WTC11 (cell line): ENCODE data around the gene TESK2. TPM values are rescaled to one million over a fixed set of nuclear protein-coding genes. Genes with fewer than 3 reads are reported as not detected.

ENCODE experiments used
- ATAC-seq: fragments of 200-7000 bp; cut with Tn5 transposase; 2 replicates; pipeline ENCODE4 v1.10.0; 2021; ENCODE audit warnings: mild to moderate bottlenecking, moderate library complexity
- CTCF ChIA-PET: fragments of 300-600 bp; sonication (Branson Sonifier 250); formaldehyde crosslinking; loops from one replicate; lab custom pipeline; 2021; ENCODE audit warnings: antibody characterized with exemption; lab: Charles Lee
- POLR2A ChIA-PET: fragments of 350-600 bp; sonication (Branson Sonifier 250); formaldehyde crosslinking; loops from one replicate; lab custom pipeline; 2021; ENCODE audit warnings: antibody characterized with exemption; lab: Charles Lee
- DNase-seq: peaks from one replicate; pipeline ENCODE4 v3.0.0; 2021; ENCODE audit warnings: low spot score
- H3K27ac Mint-ChIP-seq: 2 replicates; pipeline ENCODE4 v1.8.0; 2021; ENCODE audit warnings: mixed read lengths
- H3K27me3 Mint-ChIP-seq: 2 replicates; pipeline ENCODE4 v1.8.0; 2021; ENCODE audit warnings: low read depth, mild to moderate bottlenecking, moderate library complexity, mixed read lengths
- H3K36me3 Mint-ChIP-seq: 2 replicates; pipeline ENCODE4 v1.8.0; 2021; ENCODE audit warnings: mixed read lengths
- H3K4me1 Mint-ChIP-seq: 2 replicates; pipeline ENCODE4 v1.8.0; 2022; ENCODE audit warnings: mixed read lengths
- H3K4me3 Mint-ChIP-seq: 2 replicates; pipeline ENCODE4 v1.8.0; 2021; ENCODE audit warnings: mild to moderate bottlenecking, moderate library complexity, mixed read lengths
- H3K9me3 Mint-ChIP-seq: 2 replicates; pipeline ENCODE4 v1.8.0; 2021; ENCODE audit warnings: mixed read lengths
- CBFB ChIP-seq: sonication (generic); formaldehyde crosslinking; IDR thresholded peaks from 2 replicates; pipeline ENCODE4 v1.8.1; 2022; ENCODE audit warnings: mild to moderate bottlenecking, low read depth, missing genetic modification reagents
- E2F4 ChIP-seq: sonication (generic); formaldehyde crosslinking; IDR thresholded peaks from 2 replicates; pipeline ENCODE4 v1.8.1; 2022; ENCODE audit warnings: low read depth, mild to moderate bottlenecking, moderate library complexity, missing genetic modification reagents, borderline replicate concordance
- EMX1 ChIP-seq: fragments of 250-450 bp; sonication (Bioruptor Pico); IDR thresholded peaks from 2 replicates; pipeline ENCODE4 v1.8.0; 2021; ENCODE audit warnings: mild to moderate bottlenecking
- ETV6 ChIP-seq: sonication (generic); formaldehyde crosslinking; IDR thresholded peaks from 2 replicates; pipeline ENCODE4 v1.8.1; 2022; ENCODE audit warnings: mild to moderate bottlenecking, missing genetic modification reagents
- GABPB1 ChIP-seq: sonication (generic); formaldehyde crosslinking; IDR thresholded peaks from 2 replicates; pipeline ENCODE4 v1.8.1; 2023; ENCODE audit warnings: mild to moderate bottlenecking, missing genetic modification reagents
- HMGXB4 ChIP-seq: sonication (generic); formaldehyde crosslinking; IDR thresholded peaks from 2 replicates; pipeline ENCODE4 v1.8.1; 2023; ENCODE audit warnings: mild to moderate bottlenecking, moderate library complexity, missing genetic modification reagents
- NR1H2 ChIP-seq: sonication (generic); formaldehyde crosslinking; IDR thresholded peaks from 2 replicates; pipeline ENCODE4 v1.9.0; 2021; ENCODE audit warnings: mild to moderate bottlenecking, moderate library complexity, missing genetic modification reagents
- NR3C1 ChIP-seq: sonication (generic); formaldehyde crosslinking; conservative IDR thresholded peaks from 2 replicates; pipeline ENCODE4 v1.8.1; 2023; ENCODE audit warnings: low read depth, mild to moderate bottlenecking, missing genetic modification reagents
- PRRX2 ChIP-seq: fragments of 250-450 bp; sonication (Bioruptor Pico); IDR thresholded peaks from 2 replicates; pipeline ENCODE4 v1.8.0; 2021; ENCODE audit warnings: mild to moderate bottlenecking
- ZNF317 ChIP-seq: sonication (generic); formaldehyde crosslinking; IDR thresholded peaks from 2 replicates; pipeline ENCODE4 v1.8.1; 2023; ENCODE audit warnings: low read depth, mild to moderate bottlenecking, moderate library complexity, missing genetic modification reagents, borderline replicate concordance
- ZNF396 ChIP-seq: fragments of 250-450 bp; sonication (Bioruptor Pico); IDR thresholded peaks from 2 replicates; pipeline ENCODE4 v1.8.0; 2021; ENCODE audit warnings: mild to moderate bottlenecking, moderate library complexity, borderline replicate concordance
- total RNA-seq: library from RNA; stranded (reverse); gene quantifications from 3 replicates; pipeline ENCODE4 v1.2.3, GENCODE V29; 2021
- TF ChIP-seq, protein P1 (sequence below): sonication (generic); formaldehyde crosslinking; IDR thresholded peaks from 2 replicates; pipeline ENCODE4 v1.8.0; 2023; ENCODE audit warnings: missing genetic modification reagents, mild to moderate bottlenecking, borderline replicate concordance
- TF ChIP-seq, protein P2 (sequence below): sonication (generic); formaldehyde crosslinking; conservative IDR thresholded peaks from 2 replicates; pipeline ENCODE4 v1.8.1; 2023; ENCODE audit warnings: mild to moderate bottlenecking, low read depth, missing genetic modification reagents, moderate library complexity
- TF ChIP-seq, protein P3 (sequence below): sonication (generic); formaldehyde crosslinking; IDR thresholded peaks from 2 replicates; pipeline ENCODE4 v1.8.1; 2023; ENCODE audit warnings: mild to moderate bottlenecking, missing genetic modification reagents
- TF ChIP-seq, protein P4 (sequence below): fragments of 250-450 bp; sonication (Bioruptor Pico); IDR thresholded peaks from 2 replicates; pipeline ENCODE4 v1.9.0; 2021; ENCODE audit warnings: mild to moderate bottlenecking
- TF ChIP-seq, protein P5 (sequence below): sonication (generic); formaldehyde crosslinking; IDR thresholded peaks from 2 replicates; pipeline ENCODE4 v1.8.1; 2023; ENCODE audit warnings: mild to moderate bottlenecking, missing genetic modification reagents, moderate library complexity
- TF ChIP-seq, protein P6 (sequence below): sonication (generic); formaldehyde crosslinking; IDR thresholded peaks from 2 replicates; pipeline ENCODE4 v1.8.0; 2022; ENCODE audit warnings: mild to moderate bottlenecking, missing genetic modification reagents

Gene TESK2
- total RNA-seq, 1 experiment from 2014 or later: 13.3 TPM

- H3K4me3 Mint-ChIP-seq: no peak overlapping the region
- ATAC-seq: no peak
- H3K36me3 Mint-ChIP-seq: no peaks in the 10 kb centered on the region
- peaks cover 9% of the 10 kb centered on the region; the same call in 1 of the 2 replicates for H3K9me3 Mint-ChIP-seq
- TF ChIP-seq EMX1 (CRISPR knock-in tag) (no peak), ETV6 (CRISPR knock-in tag) (no peak), ZNF396 (CRISPR knock-in tag) (no peak), NR1H2 (CRISPR knock-in tag) (no peak), HMGXB4 (CRISPR knock-in tag) (no peak), PRRX2 (CRISPR knock-in tag) (no peak), E2F4 (CRISPR knock-in tag) (no peak), CBFB (CRISPR knock-in tag) (no peak), NR3C1 (CRISPR knock-in tag) (no peak), ZNF317 (CRISPR knock-in tag) (no peak), GABPB1 (CRISPR knock-in tag) (no peak)
- TF ChIP-seq, protein P1, sequence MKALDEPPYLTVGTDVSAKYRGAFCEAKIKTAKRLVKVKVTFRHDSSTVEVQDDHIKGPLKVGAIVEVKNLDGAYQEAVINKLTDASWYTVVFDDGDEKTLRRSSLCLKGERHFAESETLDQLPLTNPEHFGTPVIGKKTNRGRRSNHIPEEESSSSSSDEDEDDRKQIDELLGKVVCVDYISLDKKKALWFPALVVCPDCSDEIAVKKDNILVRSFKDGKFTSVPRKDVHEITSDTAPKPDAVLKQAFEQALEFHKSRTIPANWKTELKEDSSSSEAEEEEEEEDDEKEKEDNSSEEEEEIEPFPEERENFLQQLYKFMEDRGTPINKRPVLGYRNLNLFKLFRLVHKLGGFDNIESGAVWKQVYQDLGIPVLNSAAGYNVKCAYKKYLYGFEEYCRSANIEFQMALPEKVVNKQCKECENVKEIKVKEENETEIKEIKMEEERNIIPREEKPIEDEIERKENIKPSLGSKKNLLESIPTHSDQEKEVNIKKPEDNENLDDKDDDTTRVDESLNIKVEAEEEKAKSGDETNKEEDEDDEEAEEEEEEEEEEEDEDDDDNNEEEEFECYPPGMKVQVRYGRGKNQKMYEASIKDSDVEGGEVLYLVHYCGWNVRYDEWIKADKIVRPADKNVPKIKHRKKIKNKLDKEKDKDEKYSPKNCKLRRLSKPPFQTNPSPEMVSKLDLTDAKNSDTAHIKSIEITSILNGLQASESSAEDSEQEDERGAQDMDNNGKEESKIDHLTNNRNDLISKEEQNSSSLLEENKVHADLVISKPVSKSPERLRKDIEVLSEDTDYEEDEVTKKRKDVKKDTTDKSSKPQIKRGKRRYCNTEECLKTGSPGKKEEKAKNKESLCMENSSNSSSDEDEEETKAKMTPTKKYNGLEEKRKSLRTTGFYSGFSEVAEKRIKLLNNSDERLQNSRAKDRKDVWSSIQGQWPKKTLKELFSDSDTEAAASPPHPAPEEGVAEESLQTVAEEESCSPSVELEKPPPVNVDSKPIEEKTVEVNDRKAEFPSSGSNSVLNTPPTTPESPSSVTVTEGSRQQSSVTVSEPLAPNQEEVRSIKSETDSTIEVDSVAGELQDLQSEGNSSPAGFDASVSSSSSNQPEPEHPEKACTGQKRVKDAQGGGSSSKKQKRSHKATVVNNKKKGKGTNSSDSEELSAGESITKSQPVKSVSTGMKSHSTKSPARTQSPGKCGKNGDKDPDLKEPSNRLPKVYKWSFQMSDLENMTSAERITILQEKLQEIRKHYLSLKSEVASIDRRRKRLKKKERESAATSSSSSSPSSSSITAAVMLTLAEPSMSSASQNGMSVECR (CRISPR knock-in tag): no peak
- TF ChIP-seq, protein P2, sequence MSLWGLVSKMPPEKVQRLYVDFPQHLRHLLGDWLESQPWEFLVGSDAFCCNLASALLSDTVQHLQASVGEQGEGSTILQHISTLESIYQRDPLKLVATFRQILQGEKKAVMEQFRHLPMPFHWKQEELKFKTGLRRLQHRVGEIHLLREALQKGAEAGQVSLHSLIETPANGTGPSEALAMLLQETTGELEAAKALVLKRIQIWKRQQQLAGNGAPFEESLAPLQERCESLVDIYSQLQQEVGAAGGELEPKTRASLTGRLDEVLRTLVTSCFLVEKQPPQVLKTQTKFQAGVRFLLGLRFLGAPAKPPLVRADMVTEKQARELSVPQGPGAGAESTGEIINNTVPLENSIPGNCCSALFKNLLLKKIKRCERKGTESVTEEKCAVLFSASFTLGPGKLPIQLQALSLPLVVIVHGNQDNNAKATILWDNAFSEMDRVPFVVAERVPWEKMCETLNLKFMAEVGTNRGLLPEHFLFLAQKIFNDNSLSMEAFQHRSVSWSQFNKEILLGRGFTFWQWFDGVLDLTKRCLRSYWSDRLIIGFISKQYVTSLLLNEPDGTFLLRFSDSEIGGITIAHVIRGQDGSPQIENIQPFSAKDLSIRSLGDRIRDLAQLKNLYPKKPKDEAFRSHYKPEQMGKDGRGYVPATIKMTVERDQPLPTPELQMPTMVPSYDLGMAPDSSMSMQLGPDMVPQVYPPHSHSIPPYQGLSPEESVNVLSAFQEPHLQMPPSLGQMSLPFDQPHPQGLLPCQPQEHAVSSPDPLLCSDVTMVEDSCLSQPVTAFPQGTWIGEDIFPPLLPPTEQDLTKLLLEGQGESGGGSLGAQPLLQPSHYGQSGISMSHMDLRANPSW (CRISPR knock-in tag): no peak
- TF ChIP-seq, protein P3, sequence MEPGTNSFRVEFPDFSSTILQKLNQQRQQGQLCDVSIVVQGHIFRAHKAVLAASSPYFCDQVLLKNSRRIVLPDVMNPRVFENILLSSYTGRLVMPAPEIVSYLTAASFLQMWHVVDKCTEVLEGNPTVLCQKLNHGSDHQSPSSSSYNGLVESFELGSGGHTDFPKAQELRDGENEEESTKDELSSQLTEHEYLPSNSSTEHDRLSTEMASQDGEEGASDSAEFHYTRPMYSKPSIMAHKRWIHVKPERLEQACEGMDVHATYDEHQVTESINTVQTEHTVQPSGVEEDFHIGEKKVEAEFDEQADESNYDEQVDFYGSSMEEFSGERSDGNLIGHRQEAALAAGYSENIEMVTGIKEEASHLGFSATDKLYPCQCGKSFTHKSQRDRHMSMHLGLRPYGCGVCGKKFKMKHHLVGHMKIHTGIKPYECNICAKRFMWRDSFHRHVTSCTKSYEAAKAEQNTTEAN (CRISPR knock-in tag): no peak
- TF ChIP-seq, protein P4, sequence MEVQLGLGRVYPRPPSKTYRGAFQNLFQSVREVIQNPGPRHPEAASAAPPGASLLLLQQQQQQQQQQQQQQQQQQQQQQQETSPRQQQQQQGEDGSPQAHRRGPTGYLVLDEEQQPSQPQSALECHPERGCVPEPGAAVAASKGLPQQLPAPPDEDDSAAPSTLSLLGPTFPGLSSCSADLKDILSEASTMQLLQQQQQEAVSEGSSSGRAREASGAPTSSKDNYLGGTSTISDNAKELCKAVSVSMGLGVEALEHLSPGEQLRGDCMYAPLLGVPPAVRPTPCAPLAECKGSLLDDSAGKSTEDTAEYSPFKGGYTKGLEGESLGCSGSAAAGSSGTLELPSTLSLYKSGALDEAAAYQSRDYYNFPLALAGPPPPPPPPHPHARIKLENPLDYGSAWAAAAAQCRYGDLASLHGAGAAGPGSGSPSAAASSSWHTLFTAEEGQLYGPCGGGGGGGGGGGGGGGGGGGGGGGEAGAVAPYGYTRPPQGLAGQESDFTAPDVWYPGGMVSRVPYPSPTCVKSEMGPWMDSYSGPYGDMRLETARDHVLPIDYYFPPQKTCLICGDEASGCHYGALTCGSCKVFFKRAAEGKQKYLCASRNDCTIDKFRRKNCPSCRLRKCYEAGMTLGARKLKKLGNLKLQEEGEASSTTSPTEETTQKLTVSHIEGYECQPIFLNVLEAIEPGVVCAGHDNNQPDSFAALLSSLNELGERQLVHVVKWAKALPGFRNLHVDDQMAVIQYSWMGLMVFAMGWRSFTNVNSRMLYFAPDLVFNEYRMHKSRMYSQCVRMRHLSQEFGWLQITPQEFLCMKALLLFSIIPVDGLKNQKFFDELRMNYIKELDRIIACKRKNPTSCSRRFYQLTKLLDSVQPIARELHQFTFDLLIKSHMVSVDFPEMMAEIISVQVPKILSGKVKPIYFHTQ (CRISPR knock-in tag): no peak
- TF ChIP-seq, protein P5, sequence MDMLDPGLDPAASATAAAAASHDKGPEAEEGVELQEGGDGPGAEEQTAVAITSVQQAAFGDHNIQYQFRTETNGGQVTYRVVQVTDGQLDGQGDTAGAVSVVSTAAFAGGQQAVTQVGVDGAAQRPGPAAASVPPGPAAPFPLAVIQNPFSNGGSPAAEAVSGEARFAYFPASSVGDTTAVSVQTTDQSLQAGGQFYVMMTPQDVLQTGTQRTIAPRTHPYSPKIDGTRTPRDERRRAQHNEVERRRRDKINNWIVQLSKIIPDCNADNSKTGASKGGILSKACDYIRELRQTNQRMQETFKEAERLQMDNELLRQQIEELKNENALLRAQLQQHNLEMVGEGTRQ (CRISPR knock-in tag): no peak
- TF ChIP-seq, protein P6, sequence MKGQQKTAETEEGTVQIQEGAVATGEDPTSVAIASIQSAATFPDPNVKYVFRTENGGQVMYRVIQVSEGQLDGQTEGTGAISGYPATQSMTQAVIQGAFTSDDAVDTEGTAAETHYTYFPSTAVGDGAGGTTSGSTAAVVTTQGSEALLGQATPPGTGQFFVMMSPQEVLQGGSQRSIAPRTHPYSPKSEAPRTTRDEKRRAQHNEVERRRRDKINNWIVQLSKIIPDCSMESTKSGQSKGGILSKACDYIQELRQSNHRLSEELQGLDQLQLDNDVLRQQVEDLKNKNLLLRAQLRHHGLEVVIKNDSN (CRISPR knock-in tag): no peak
- DNase-seq: no peak
- H3K27me3 Mint-ChIP-seq: no peaks in the 10 kb centered on the region
- POLR2A ChIA-PET: no interaction called here
- CTCF ChIA-PET: interaction anchor here (0.5 to 0.6 kb wide), 2 partner anchors 144 to 698 kb away, joined by 3 to 4 read pairs; no protein-coding TSS in a partner anchor
- H3K27ac Mint-ChIP-seq: no peak overlapping the region
- H3K4me1 Mint-ChIP-seq: peaks cover 1% of the 10 kb centered on the region
These were observed 43.9 kb downstream of the TESK2 start for GRCh38 chr1:45446950-45447672.
